Calu3 (cell line): ENCODE results near the gene THADA. TPM values are rescaled to one million over a fixed set of nuclear protein-coding genes. Genes with fewer than 3 reads are reported as not detected.

Experiments
- BruUV-seq: library from RNA; stranded (reverse); fragments of 400-500 nt; replicated peaks from 2 replicates; lab custom pipeline; 2021; lab: Mats Ljungman, UMichigan
- CTCF ChIA-PET: fragments of 300-600 bp; sonication (Branson Sonifier 250); formaldehyde crosslinking; loops from one replicate; lab custom pipeline; 2022; ENCODE audit warnings: antibody characterized with exemption; lab: Charles Lee
- DNase-seq: peaks from one replicate; pipeline ENCODE4 v3.0.0; 2022
- H3K27ac Mint-ChIP-seq: one replicate; pipeline ENCODE4 v1.8.0; 2022; ENCODE audit warnings: mixed read lengths; ENCODE audit not compliant: unreplicated experiment
- H3K27me3 Mint-ChIP-seq: one replicate; pipeline ENCODE4 v1.8.0; 2022; ENCODE audit warnings: mixed read lengths; ENCODE audit not compliant: unreplicated experiment
- H3K36me3 Mint-ChIP-seq: one replicate; pipeline ENCODE4 v1.8.0; 2022; ENCODE audit warnings: mild to moderate bottlenecking, moderate library complexity, mixed read lengths; ENCODE audit not compliant: insufficient read depth, unreplicated experiment
- H3K4me1 Mint-ChIP-seq: one replicate; pipeline ENCODE4 v1.8.0; 2022; ENCODE audit warnings: mild to moderate bottlenecking, low read depth, mixed read lengths; ENCODE audit not compliant: unreplicated experiment
- H3K4me3 Mint-ChIP-seq: one replicate; pipeline ENCODE4 v1.8.0; 2022; ENCODE audit warnings: mild to moderate bottlenecking, low read depth, moderate library complexity, mixed read lengths; ENCODE audit not compliant: unreplicated experiment
- H3K9me3 Mint-ChIP-seq: one replicate; pipeline ENCODE4 v1.8.0; 2022; ENCODE audit warnings: low read depth, mixed read lengths; ENCODE audit not compliant: unreplicated experiment
- CTCF ChIP-seq: fragments of 200-600 bp; IDR thresholded peaks from one replicate; pipeline ENCODE4 v1.8.0; 2022; ENCODE audit warnings: antibody characterized with exemption; ENCODE audit not compliant: unreplicated experiment
- intact Hi-C: fragments of 100-400 bp; cut with micrococcal nuclease; formaldehyde crosslinking; loops from one replicate; pipeline ENCODE4 v1.10.0; 2022; ENCODE audit not compliant: unreplicated experiment
- total RNA-seq: library from RNA; stranded (reverse); gene quantifications from 2 replicates; pipeline ENCODE4 v1.2.3, GENCODE V29; 2022

The THADA gene
- total RNA-seq, 1 experiment from 2014 or later: 35.5 TPM

DNA sequence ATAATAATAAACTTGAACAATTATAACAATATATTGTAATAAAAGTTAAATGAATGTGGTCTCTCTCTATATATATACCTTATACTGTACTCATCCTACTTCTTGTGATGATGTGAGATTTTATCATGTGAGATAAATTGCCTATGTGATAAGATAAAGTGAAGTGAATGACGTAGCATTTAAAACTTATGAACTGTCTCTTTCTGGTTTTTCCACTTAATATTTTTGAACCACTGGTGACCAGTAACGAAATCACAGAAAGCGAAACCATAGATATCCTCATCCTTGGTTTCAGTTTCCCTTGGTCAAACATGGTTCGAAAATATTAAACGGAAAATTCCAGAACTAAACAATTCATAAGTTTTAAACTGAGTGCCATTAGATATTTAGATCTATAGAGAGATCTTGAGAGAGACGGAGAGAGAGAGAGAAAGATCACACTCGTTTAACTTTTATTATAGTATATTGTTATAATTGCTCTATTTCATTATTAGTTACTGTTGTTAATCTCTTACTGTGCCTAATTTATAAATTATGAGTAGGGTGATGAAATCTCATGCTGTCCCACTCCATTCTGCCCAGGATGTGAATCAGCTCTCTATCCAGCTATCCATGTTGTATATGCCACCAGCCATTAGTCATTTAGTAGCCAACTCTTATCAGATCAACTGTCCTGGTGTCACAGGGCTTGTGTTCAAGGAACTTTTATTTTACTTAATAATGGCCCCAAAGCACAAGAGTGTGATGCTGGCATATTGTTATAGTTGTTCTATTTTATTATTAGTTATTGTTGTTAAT lies 156.8 kb downstream of the THADA start:
- H3K4me3 Mint-ChIP-seq: peak overlapping the region; percentile 39
- no peaks in the 10 kb centered on the region for H3K27me3 Mint-ChIP-seq
- no peaks in the 10 kb centered on the region for H3K36me3 Mint-ChIP-seq
- no TSS peak for BruUV-seq
- no peak for DNase-seq
- TF ChIP-seq CTCF: no peak
- H3K27ac Mint-ChIP-seq: peak overlapping the region; percentile 86
- H3K9me3 Mint-ChIP-seq: no peaks in the 10 kb centered on the region
- CTCF ChIA-PET: interaction anchor here (0.6 to 0.9 kb wide), 3 partner anchors 15 to 612 kb away, joined by 3 to 6 read pairs (median 3); no protein-coding TSS in a partner anchor
- peaks cover 38% of the 10 kb centered on the region for H3K4me1 Mint-ChIP-seq
- intact Hi-C loops: no loop called here

GRCh38 chr2:43438342-43438741 lies 157.5 kb downstream of the THADA start:
- Mint-ChIP-seq H3K27ac (peak overlapping the region; percentile 86), H3K9me3 (no peaks in the 10 kb centered on the region), H3K4me3 (no peak overlapping the region), H3K36me3 (no peaks in the 10 kb centered on the region), H3K27me3 (no peaks in the 10 kb centered on the region), H3K4me1 (peaks cover 40% of the 10 kb centered on the region)
- no peak for TF ChIP-seq CTCF
- CTCF ChIA-PET: no interaction called here
- no peak for DNase-seq
- BruUV-seq: no TSS peak
- intact Hi-C loops: no loop called here

GRCh38 chr2:43437363-43437762 lies 158.5 kb downstream of the THADA start:
- no peak for DNase-seq
- TF ChIP-seq CTCF: no peak
- H3K4me3 Mint-ChIP-seq: no peak overlapping the region
- H3K4me1 Mint-ChIP-seq: peaks cover 30% of the 10 kb centered on the region
- H3K27me3 Mint-ChIP-seq: no peaks in the 10 kb centered on the region
- H3K9me3 Mint-ChIP-seq: no peaks in the 10 kb centered on the region
- no peak overlapping the region for H3K27ac Mint-ChIP-seq
- intact Hi-C loops: no loop called here
- H3K36me3 Mint-ChIP-seq: no peaks in the 10 kb centered on the region
- CTCF ChIA-PET: no interaction called here
- no TSS peak for BruUV-seq

- H3K9me3 Mint-ChIP-seq: no peaks in the 10 kb centered on the region
- no peak overlapping the region for H3K27ac Mint-ChIP-seq
- no peak overlapping the region for H3K4me3 Mint-ChIP-seq
- CTCF ChIA-PET: no interaction called here
- no peak for TF ChIP-seq CTCF
- H3K36me3 Mint-ChIP-seq: no peaks in the 10 kb centered on the region
- BruUV-seq: no TSS peak
- no peaks in the 10 kb centered on the region for H3K27me3 Mint-ChIP-seq
- intact Hi-C loops: no loop called here
- no peak for DNase-seq
- H3K4me1 Mint-ChIP-seq: peaks cover 31% of the 10 kb centered on the region
Observed at GRCh38 chr2:43436431-43436830, 159.4 kb downstream of the THADA start.
